HG03575 (cell line): ENCODE results near the gene ST6GALNAC5.
"Not testable (repeated sequence)": the region's sequence is repeated elsewhere in the genome, so short reads cannot be mapped to it uniquely, and the experiment has no call there.

ENCODE experiments used
- ATAC-seq: cut with Tn5 transposase; IDR thresholded peaks from one replicate; pipeline ENCODE4 v1.9.1; 2021; ENCODE audit not compliant: unreplicated experiment, insufficient number of reproducible peaks, low FRiP score; ENCODE audit errors: extremely low read depth

ST6GALNAC5 gene

GRCh38 chr1:76864383-76864782, 2.9 kb upstream of the ST6GALNAC5 start:
- ATAC-seq: no peak

GRCh38 chr1:76865696-76866286, 1.5 kb upstream of the ST6GALNAC5 start:
- ATAC-seq: no peak

DNA sequence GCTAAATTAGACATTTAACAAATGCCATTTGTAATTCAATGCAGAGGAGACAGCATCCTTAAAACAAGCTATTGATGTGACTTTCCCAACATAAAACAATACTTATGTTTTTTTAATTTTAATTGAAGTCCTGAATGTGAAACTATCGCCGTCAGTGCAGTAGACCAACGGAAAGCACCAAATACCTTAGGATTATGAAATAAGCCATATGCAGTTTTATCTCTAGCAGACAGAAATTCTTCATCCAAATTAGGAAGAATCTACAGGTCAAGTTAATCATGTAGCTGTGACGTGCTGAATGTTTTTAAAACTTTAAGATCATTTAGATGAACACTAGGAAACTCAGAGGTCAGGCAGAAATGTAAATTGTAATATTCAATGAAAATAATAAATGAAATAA, 714 bp upstream of the ST6GALNAC5 start:
- ATAC-seq: no peak

DNA sequence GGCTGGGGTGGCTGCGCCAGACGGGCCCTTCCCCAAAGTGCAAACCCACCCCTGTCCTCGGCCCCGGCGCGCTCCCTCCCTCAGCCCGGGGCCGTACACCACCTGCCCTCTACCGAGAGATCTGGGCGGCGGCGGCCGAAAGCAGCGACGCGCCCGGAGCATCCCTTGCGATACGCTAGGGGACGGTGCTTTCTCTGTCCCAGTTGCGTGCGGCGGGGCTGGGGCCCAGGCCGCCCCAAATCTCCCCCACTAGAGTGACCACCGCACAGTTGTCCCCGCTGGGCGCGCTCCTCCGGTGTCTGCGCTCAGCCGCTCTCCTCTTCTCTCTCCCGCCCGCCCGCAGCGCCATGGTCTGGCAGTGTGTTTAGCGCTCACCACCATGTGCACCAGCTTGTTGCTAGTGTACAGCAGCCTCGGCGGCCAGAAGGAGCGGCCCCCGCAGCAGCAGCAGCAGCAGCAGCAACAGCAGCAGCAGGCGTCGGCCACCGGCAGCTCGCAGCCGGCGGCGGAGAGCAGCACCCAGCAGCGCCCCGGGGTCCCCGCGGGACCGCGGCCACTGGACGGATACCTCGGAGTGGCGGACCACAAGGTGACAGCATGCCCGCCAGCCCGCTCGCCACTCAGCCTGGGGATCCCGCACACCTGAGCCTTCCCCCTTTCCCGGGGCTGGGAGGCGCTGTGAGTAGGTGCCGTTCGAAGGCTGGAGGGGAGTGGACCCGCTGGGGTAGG, 1.0 kb downstream of the ST6GALNAC5 start:
- no peak for ATAC-seq

DNA sequence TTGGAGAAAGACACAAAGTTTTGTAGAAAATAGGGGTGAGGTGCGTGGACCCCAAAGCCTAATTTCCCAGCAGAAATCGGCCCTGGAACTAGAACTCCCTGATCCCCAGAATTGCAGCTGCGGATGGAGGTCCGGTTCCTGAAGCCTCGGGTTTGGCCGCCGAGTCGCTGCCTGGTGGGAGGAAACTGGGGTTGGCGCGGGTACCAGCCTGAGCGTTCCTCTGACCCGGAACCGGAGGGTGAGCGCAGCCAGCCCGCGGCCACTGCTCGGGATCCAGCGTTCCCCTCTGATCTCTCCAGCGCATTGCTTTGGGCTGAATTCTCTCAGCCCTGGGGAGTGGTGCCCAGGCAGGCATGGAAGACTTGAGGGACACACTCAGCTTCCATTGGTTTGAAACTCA, 1.6 kb downstream of the ST6GALNAC5 start:
- no peak for ATAC-seq

DNA sequence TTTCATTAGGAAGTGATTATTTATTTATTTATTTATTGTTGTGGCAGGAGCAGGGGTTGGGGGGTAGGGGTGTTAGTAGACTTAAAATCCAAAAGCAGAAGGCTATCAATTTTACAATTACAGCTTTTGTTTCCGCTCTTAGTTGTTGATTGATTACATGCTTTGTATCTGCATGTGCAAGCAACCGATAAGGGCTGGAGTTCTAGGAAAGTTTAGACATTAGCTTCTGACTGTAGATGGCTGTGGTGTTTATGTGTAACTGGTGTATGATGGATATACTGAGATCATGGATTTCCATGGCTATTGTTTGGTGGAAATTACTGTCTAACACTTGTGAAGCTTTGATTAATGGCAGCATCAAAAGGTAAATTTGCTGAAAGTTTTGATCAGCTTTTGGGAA, 2.8 kb downstream of the ST6GALNAC5 start:
- no peak for ATAC-seq

DNA sequence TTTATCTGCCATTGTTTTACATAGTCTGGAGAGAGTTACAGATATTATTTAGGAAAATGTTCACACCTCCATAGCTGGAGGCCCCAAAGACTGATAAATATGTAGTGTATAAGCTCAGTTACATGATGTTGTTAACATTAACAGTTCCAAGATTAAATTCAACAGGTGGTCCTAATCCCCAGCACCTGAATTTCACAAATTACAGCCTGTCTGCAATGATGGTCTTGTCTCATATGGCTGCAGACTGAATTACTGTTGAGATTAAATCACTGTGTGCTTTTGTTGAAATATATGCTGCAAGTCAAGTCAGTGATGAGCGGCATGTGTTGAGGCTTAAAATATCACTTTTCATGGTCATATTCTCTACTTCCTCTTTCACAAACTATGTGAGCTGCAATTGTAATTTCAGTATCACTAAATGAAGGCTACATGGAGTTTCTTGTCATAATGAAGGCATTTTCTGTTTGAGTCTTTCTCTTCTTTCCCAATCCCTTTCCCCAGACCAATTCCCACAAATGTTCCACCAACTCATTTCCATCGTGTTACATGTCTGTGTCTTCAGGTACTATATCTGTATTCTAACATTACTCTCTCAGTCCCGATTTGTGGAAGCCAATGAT, 4.2 kb downstream of the ST6GALNAC5 start:
- ATAC-seq: peak; percentile 99

- no peak for ATAC-seq
Observed at GRCh38 chr1:76872944-76873343, 5.7 kb downstream of the ST6GALNAC5 start.

DNA sequence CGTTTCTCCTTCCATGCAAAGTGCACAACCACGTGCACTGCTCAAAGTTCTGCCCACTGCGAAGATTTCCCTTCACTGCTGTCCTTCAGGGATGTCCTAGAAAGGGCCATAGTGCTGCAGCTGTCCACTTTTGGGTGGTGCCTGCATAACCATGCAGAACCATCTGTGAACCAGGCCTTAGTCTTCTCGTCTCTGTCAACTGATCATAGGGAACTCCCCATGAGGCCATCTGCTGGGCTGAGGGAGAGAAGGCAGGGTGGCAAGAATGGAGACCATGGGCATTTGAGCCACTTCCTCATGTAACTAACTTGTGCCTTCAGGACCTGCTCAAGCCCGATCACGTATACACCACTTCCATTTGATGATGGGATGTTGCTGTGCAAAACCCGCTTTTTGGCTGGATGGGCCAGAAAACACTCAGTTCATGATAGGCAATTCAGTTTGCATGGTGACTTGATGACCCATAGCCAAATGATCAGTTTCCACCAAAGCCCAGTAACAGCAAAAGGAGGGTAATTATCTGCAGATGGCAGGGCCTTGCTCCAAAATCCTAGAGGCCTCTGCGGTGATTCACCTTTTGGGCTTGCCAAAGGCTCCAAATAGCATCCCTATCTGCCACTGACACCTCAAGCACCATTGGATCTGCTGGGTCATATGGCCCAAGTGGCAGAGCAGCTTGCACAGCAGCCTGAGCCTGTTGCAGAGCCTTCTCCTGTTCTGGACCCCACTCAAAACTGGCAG, 9.5 kb downstream of the ST6GALNAC5 start:
- ATAC-seq: no peak

DNA sequence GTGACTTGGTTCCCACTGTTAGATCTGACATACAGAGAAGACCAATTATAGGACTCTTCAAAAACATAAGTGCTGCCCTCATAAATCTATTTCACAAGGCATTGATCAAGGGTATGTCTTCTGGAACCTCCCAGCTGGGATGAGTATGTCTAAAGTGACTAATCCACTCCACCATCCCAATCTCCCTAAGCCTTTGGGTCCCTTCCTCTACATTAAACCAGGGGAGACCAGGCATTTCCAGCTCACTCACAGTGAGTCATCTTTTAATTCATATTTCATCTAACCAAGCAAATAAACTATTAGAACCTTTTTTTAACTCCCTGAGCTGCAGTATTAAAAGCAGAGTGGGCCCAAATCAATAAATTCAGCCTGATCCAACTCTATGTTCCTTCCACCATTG, 11.7 kb downstream of the ST6GALNAC5 start:
- ATAC-seq: not testable (repeated sequence)

DNA sequence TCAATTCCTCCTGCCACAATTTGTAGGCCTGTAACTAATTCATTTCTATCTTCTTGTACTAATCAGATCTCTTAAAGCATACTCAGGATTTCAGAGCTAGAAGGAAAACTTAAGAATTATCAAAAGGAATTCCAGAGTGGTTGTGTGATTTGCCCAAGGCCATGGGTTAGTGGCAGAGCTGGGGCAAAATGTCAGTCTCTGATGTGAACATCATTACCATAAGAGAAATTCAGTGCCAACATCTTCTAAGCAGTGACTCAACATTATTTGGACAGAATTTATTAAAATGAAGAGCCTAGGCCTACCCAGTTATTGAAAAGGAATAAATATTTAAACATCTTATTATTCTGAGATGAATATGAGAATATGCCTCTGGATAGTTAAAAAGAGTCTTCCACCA, 14.5 kb downstream of the ST6GALNAC5 start:
- no peak for ATAC-seq

- ATAC-seq: no peak
Observed at GRCh38 chr1:76891931-76892622, 24.8 kb downstream of the ST6GALNAC5 start.

DNA sequence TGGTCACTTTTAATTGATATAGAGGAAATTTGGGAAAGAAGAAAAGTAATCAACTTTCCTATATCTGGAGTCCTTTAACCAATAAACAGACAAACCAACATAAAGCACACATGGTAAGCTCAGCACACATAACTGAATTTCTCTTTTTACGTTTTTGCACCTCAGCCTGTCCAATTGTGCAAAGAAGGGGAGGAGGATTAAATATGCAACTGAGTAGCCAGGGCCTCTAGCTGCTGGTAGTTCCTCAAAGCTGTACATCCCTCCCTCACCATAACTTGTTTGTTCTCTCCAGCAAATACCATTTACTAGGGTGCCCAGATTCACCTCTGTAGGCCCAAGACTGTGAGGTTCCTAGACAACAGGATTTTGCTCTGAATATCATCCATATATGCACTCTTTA, 25.4 kb downstream of the ST6GALNAC5 start:
- ATAC-seq: no peak

DNA sequence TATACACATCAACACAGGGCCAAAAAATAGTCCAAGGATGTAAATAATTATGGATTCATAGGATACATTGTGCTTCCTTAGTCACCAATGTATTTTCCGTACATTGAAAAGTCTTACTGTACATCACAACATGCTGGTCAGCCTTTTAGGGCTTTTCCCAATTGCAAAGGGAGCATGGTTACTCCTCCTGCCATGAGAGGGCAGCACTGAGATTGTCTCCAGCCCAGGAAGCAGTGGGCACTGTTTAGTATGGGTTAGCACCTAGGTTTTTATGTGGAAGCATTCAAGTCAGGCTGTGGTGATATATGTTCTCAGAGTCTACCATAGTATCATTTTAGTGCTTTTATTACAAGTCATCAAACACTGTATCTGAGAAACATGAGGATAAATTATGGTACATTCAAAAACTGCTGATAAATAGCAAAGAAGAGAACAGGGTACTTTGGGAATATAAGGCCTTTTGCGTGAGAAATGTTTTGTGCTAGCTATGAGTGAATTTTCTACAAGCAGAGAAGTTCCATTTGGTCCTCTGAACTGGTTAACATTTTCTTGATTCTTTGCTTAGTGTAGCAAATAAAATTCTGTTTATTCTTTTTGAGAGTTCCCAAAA, 34.0 kb downstream of the ST6GALNAC5 start:
- peak; percentile 92 for ATAC-seq

- no peak for ATAC-seq
Observed at GRCh38 chr1:76905876-76906595, 38.8 kb downstream of the ST6GALNAC5 start.

DNA sequence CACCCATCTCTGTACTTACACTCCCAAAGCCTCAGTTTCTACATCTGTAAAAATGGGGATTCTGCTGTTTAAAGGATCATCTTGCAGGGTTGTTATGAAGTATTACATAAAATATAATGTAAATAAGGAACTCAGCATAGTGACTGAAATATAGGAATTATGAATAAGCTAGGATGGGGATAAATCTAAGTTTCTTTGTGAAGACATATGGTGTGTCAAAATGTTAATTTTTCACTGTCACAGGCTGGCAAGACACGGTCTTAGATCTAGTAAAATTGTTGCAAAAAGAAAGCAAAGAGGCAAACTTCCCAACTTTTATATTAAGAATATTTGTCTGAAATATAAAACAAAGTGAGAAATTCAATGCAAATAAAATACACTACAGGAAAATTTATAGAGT, 42.0 kb downstream of the ST6GALNAC5 start:
- no peak for ATAC-seq

GRCh38 chr1:76919085-76919484, 51.8 kb downstream of the ST6GALNAC5 start:
- ATAC-seq: no peak

GRCh38 chr1:76921590-76921989, 54.3 kb downstream of the ST6GALNAC5 start:
- no peak for ATAC-seq
